Measurements from ENCODE around the gene MAGI1.

The MAGI1 gene

DNA sequence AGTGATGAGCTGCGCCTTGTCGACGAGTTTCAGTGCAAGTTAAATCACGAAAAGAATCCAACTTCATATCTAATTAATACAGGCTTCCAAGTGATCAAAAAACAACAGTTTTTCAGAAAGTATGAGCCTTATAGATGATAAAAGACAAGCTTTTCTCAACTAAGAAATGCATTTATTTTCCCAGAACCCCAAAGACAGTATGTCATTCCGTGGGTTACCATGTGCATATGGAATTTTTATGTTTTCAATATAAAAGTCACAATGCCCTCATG, 442.8 kb downstream of the MAGI1 start:
- Histone ChIP-seq H3K79me2 (ENCODE audit: insufficient read depth, low read depth) (no peaks in the 10 kb centered on the region), H3K4me2 (no peak overlapping the region), H3K4me1 (ENCODE audit: low read depth, poor library complexity, severe bottlenecking) (no peaks in the 10 kb centered on the region), H3K36me3 (ENCODE audit: insufficient read depth) (no peaks in the 10 kb centered on the region), H3K4me3 (IDR thresholded peaks at IDR 0.05; ENCODE audit: insufficient read depth, low read depth, low read length) (no peak overlapping the region), H3K9ac (no peak overlapping the region), H4K20me1 (ENCODE audit: insufficient read depth) (no peaks in the 10 kb centered on the region), H3K27ac (no peak overlapping the region), H2AFZ (ENCODE audit: low read depth) (no peak overlapping the region), H3K27me3 (ENCODE audit: insufficient read depth, low read depth) (no peaks in the 10 kb centered on the region)
- no peak for TF ChIP-seq CTCF (conservative IDR thresholded peaks at IDR 0.05; ENCODE audit: low read depth, low read length)

GRCh38 chr3:65595222-65596028, 443.3 kb downstream of the MAGI1 start:
- Histone ChIP-seq H3K9ac (no peak overlapping the region), H4K20me1 (ENCODE audit: insufficient read depth) (no peaks in the 10 kb centered on the region), H3K79me2 (ENCODE audit: insufficient read depth, low read depth) (no peaks in the 10 kb centered on the region), H3K36me3 (ENCODE audit: insufficient read depth) (no peaks in the 10 kb centered on the region), H3K27me3 (ENCODE audit: insufficient read depth, low read depth) (no peaks in the 10 kb centered on the region), H2AFZ (ENCODE audit: low read depth) (no peak overlapping the region), H3K27ac (no peak overlapping the region), H3K4me2 (no peak overlapping the region), H3K4me1 (ENCODE audit: low read depth, poor library complexity, severe bottlenecking) (no peaks in the 10 kb centered on the region), H3K4me3 (IDR thresholded peaks at IDR 0.05; ENCODE audit: insufficient read depth, low read depth, low read length) (no peak overlapping the region)
- no peak for TF ChIP-seq CTCF (conservative IDR thresholded peaks at IDR 0.05; ENCODE audit: low read depth, low read length)

GRCh38 chr3:65593780-65594752, 444.7 kb downstream of the MAGI1 start:
- no peak overlapping the region for H3K4me2 ChIP-seq
- no peaks in the 10 kb centered on the region for H3K4me1 ChIP-seq (ENCODE audit: low read depth, poor library complexity, severe bottlenecking)
- no peaks in the 10 kb centered on the region for H4K20me1 ChIP-seq (ENCODE audit: insufficient read depth)
- no peak overlapping the region for H3K27ac ChIP-seq
- no peak overlapping the region for H3K4me3 ChIP-seq (IDR thresholded peaks at IDR 0.05; ENCODE audit: insufficient read depth, low read depth, low read length)
- H3K9ac ChIP-seq, result no peak overlapping the region
- no peak for TF ChIP-seq CTCF (conservative IDR thresholded peaks at IDR 0.05; ENCODE audit: low read depth, low read length)
- no peaks in the 10 kb centered on the region for H3K36me3 ChIP-seq (ENCODE audit: insufficient read depth)
- no peaks in the 10 kb centered on the region for H3K79me2 ChIP-seq (ENCODE audit: insufficient read depth, low read depth)
- no peak overlapping the region for H2AFZ ChIP-seq (ENCODE audit: low read depth)
- H3K27me3 ChIP-seq (ENCODE audit: insufficient read depth, low read depth), result no peaks in the 10 kb centered on the region

GRCh38 chr3:65591313-65591712, 447.4 kb downstream of the MAGI1 start:
- no peak overlapping the region for H3K27ac ChIP-seq
- H3K4me1 ChIP-seq (ENCODE audit: low read depth, poor library complexity, severe bottlenecking), result no peaks in the 10 kb centered on the region

More at GRCh38 chr3:65591313-65591712, 447.4 kb downstream of the MAGI1 start:
- no peaks in the 10 kb centered on the region for H3K36me3 ChIP-seq (ENCODE audit: insufficient read depth)
- no peaks in the 10 kb centered on the region for H4K20me1 ChIP-seq (ENCODE audit: insufficient read depth)
- no peak overlapping the region for H3K4me3 ChIP-seq (IDR thresholded peaks at IDR 0.05; ENCODE audit: insufficient read depth, low read depth, low read length)
- H3K4me2 ChIP-seq, result no peak overlapping the region
- no peaks in the 10 kb centered on the region for H3K27me3 ChIP-seq (ENCODE audit: insufficient read depth, low read depth)
- H3K9ac ChIP-seq, result no peak overlapping the region
- no peak overlapping the region for H2AFZ ChIP-seq (ENCODE audit: low read depth)
- TF ChIP-seq CTCF (conservative IDR thresholded peaks at IDR 0.05; ENCODE audit: low read depth, low read length), result no peak
- H3K79me2 ChIP-seq (ENCODE audit: insufficient read depth, low read depth), result no peaks in the 10 kb centered on the region
